HG03442 (cell line): ENCODE data around the gene MRPL30.
A peak's percentile ranks its signal among the peaks of the same experiment; 100 is the strongest.
"Not testable (repeated sequence)": the region's sequence is repeated elsewhere in the genome, so short reads cannot be mapped to it uniquely, and the experiment has no call there.

Experiments used
- ATAC-seq: cut with Tn5 transposase; IDR thresholded peaks from one replicate; pipeline ENCODE4 v1.9.1; 2021; ENCODE audit warnings: mild to moderate bottlenecking, moderate library complexity; ENCODE audit not compliant: unreplicated experiment

MRPL30 gene

GRCh38 chr2:99180755-99181623, at the start of gene MRPL30, which contains the start of gene MITD1:
Gene MRPL30, plus strand, starts transcription at chr2:99181184. Its CDS starts 5,020 bp downstream, at chr2:99186204.
Gene MITD1, minus strand, starts transcription at chr2:99181058. Its CDS starts 77 bp downstream, at chr2:99180981.
- ATAC-seq = peak; percentile 91

- ATAC-seq = not testable (repeated sequence)
Measured at GRCh38 chr2:99135044-99135556, 45.9 kb upstream of the MRPL30 start.

- ATAC-seq = no peak
Measured at GRCh38 chr2:99139003-99139402, 42.0 kb upstream of the MRPL30 start.

GRCh38 chr2:99140056-99140859, 40.7 kb upstream of the MRPL30 start:
- ATAC-seq = no peak

GRCh38 chr2:99140860-99141109, 40.2 kb upstream of the MRPL30 start:
- peak; percentile 21 for ATAC-seq

GRCh38 chr2:99141110-99142108, 39.6 kb upstream of the MRPL30 start, which contains the start of gene C2orf15:
Gene C2orf15, plus strand, starts transcription at chr2:99141707. Its CDS starts 8,852 bp downstream, at chr2:99150559.
- peak; percentile 88 for ATAC-seq

- ATAC-seq = no peak
Measured at GRCh38 chr2:99150706-99151105, 30.3 kb upstream of the MRPL30 start.

- no peak for ATAC-seq
Measured at GRCh38 chr2:99152199-99152895, 28.6 kb upstream of the MRPL30 start.

GRCh38 chr2:99153921-99154604, 26.9 kb upstream of the MRPL30 start:
- ATAC-seq = no peak

GRCh38 chr2:99154643-99155536, 26.1 kb upstream of the MRPL30 start, which contains the start of the genes LIPT1 and TSGA10:
Gene LIPT1, plus strand, starts transcription at chr2:99154967. Its CDS starts 6,991 bp downstream, at chr2:99161958.
Gene TSGA10, minus strand, starts transcription at chr2:99154942. Its CDS starts 45,503 bp downstream, at chr2:99109439.
- ATAC-seq = peak; percentile 95

GRCh38 chr2:99156891-99157290, 24.1 kb upstream of the MRPL30 start:
- ATAC-seq = no peak

- no peak for ATAC-seq
Measured at GRCh38 chr2:99158599-99158998, 22.4 kb upstream of the MRPL30 start.

- no peak for ATAC-seq
Measured at GRCh38 chr2:99159594-99159993, 21.4 kb upstream of the MRPL30 start.

GRCh38 chr2:99166218-99166617, 14.8 kb upstream of the MRPL30 start:
- ATAC-seq = no peak

GRCh38 chr2:99169534-99169933, 11.4 kb upstream of the MRPL30 start:
- ATAC-seq = no peak

- no peak for ATAC-seq
Measured at GRCh38 chr2:99171377-99172140, 9.4 kb upstream of the MRPL30 start.

- ATAC-seq = no peak
Measured at GRCh38 chr2:99181624-99182000, 628 bp downstream of the MRPL30 start.
